HG02623 (cell line): ENCODE data around the gene TBXAS1.

ENCODE experiments used
- ATAC-seq: cut with Tn5 transposase; IDR thresholded peaks from one replicate; pipeline ENCODE4 v1.9.1; 2021; ENCODE audit warnings: moderate library complexity; ENCODE audit not compliant: unreplicated experiment

TBXAS1 gene

DNA sequence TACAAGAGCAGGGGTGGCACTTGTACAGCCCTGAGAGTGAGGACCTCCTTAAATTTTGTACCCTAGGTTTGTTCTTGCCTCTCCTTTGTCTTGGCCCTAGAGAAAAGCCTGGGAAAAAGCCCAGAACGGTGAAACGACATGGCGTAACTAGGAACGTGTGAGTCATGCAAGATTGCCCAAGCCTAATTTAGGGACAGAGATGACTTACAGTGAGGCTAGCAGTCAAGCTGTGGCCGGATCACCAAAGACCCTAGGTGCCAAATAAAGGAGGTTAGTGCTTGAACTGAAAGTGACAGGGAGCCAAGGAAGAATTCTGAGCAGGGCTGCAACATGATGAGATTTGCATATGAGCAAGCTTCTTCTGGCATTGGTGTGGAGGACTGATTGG lies 25.1 kb downstream of the TBXAS1 start:
- no peak for ATAC-seq

DNA sequence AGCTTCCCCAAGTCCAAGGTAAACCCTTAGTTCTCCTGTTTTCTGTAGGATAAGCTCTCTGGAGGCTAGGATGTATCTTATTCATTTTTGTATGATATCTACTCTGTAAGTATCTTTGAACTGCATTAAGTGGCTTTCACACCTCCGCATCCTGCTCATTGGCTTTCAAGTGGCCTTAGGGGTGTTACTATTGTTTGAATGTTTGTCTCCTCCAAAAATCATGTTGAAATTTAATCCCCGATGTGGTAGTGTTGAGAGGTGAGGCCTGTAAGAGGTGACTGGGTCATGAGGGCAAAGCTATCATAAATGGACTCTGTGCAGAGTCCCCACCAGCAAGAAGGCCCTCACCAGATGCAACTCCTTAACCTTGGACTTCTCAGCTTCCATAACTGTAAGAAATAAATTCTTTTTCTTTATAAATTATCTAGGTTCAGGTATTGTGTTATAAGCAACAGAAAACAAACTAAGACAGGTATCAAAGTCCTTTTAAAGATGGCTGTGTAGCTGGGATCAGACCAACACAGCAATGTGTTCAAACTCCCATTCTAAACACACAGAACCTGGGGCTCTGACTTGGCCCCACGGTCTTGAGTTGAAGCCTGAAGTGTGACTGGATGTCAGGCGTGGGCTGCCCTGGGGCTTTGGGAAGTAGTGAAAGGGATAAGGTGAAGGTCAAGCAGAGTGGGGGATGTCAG lies 25.9 kb downstream of the TBXAS1 start:
- no peak for ATAC-seq

GRCh38 chr7:139855498-139856270 lies 26.6 kb downstream of the TBXAS1 start:
- ATAC-seq: peak; percentile 92

GRCh38 chr7:139857791-139858190 lies 28.7 kb downstream of the TBXAS1 start:
- no peak for ATAC-seq

- no peak for ATAC-seq
Observed at GRCh38 chr7:139860090-139860775, 31.2 kb downstream of the TBXAS1 start.

DNA sequence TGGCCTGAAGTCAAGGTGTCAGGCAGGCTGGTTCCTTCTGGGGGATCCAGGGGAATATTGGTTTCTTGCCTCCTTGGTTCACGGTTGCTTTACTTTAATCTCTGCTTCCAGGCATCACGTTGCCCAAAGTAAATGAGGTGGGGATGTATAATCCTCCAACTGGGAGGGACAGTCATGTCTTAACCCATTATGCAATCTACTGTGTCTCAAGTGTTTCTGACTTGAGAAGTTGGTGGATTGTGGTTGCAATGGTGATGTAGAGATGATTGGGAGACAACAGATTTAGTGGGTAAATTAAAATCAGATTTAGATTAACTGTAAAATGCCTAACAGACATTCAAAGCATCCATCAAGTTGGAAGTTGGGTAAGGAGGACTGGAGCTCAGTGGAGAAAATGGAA lies 32.7 kb downstream of the TBXAS1 start:
- ATAC-seq: no peak

- ATAC-seq: no peak
Observed at GRCh38 chr7:139866047-139866837, 37.2 kb downstream of the TBXAS1 start.

GRCh38 chr7:139867847-139868246 lies 38.8 kb downstream of the TBXAS1 start:
- no peak for ATAC-seq

- ATAC-seq: no peak
Observed at GRCh38 chr7:139869886-139870285, 40.8 kb downstream of the TBXAS1 start.

- no peak for ATAC-seq
Observed at GRCh38 chr7:139870380-139870779, 41.3 kb downstream of the TBXAS1 start.

DNA sequence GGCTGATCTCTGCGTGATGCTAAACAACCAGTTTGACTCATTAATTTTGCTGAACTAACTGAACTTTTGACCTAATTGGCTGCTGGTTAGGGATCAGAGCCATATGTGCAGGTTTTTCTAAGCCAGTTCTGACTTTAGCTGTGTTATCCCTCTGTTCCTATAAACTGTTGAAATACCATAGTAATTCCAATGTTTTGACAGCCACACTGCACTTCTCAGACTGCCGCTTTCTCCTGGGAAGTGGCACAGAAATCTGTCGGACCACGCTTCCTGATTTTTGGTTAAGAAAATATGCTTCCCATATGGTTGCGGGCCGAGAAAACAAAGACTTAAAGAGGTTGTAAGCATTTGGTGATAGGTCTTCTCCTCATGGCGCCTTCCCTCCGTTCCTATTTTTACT lies 42.3 kb downstream of the TBXAS1 start:
- no peak for ATAC-seq

DNA sequence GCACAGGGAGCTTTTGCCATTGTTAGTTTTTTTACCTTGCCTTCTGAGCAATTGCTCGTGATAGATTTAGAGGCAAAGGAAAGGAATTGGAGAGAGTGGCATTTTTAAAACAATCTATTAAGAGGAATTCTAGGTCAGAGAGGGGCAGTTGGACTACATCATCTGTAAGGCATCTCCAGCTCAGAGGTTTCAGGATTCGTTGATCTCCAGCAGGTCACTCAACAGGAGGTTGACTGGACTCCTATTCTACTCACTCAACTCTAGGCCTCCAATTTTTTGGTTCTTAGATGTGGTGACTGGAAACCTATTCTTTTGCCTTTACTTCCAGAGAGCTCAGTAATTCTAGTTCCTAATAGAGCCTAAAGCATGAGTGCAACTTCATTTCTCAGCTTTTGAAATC lies 42.8 kb downstream of the TBXAS1 start:
- ATAC-seq: no peak

- no peak for ATAC-seq
Observed at GRCh38 chr7:139873593-139874301, 44.7 kb downstream of the TBXAS1 start.

GRCh38 chr7:139874302-139874629 lies 45.2 kb downstream of the TBXAS1 start:
- no peak for ATAC-seq

GRCh38 chr7:139875821-139876241 lies 46.8 kb downstream of the TBXAS1 start:
- ATAC-seq: no peak

DNA sequence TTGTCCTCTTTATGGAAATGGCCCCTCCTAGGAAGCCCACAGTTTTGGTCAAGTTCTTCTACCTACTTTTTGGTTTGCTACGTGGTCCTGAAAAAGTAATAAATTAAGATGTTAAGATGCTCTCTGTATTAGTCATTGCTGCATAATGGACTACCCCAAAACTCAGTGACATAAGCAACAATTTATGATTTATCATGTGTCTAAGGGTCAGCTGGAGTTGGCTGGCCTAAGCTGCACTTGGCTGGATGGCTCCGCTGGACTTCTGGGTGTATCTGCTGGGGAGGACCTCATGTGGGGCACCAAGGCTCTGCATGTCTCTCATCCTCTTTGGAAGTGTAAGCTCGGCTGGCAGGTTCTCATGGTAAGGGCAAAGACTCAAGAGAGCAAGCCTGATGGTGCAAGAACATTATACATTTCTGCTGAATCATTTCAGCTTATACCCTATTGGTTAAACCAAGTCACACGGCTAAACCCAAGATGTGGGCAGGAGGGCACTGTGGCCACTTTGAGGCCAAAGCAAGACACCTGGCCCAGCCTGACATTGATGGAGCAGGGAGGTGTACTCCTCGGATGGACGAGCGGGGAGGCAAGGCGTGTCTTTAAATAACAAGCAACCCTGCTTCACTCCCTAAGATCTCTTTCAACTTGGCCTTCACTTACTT lies 47.7 kb downstream of the TBXAS1 start:
- ATAC-seq: no peak

GRCh38 chr7:139883814-139884213 lies 54.8 kb downstream of the TBXAS1 start:
- ATAC-seq: no peak

GRCh38 chr7:139884441-139884840 lies 55.4 kb downstream of the TBXAS1 start:
- ATAC-seq: no peak

- no peak for ATAC-seq
Observed at GRCh38 chr7:139885511-139885910, 56.4 kb downstream of the TBXAS1 start.

- no peak for ATAC-seq
Observed at GRCh38 chr7:139886206-139886605, 57.1 kb downstream of the TBXAS1 start.
